Measurements from ENCODE around the gene SF3B6. TPM values are rescaled to one million over a fixed set of nuclear protein-coding genes. Genes with fewer than 3 reads are reported as not detected.

The SF3B6 gene
- total and polyA plus RNA-seq, 11 donors: 37.4 to 121 (median 58.4) TPM

- Histone ChIP-seq H3K27me3 (no peaks in the 10 kb centered on the region), H3K4me1 (peaks cover 0 to 27% (median 13%) of the 10 kb centered on the region in 12 donors), H3K27ac (peak within 1 kb of the TSS; percentile 85 to 98 (median 92)), H3K9me3 (no peaks in the 10 kb centered on the region), H3K4me3 (peak within 1 kb of the TSS; percentile 34 to 81 (median 69)), H3K36me3 (peaks cover 0 to 48% (median 35%) of the 10 kb centered on the region in 9 donors)
- intact Hi-C loops (cut with DNase I): loop anchor here in 8 of 10 donors (1.0 to 10.0 kb wide), 12 partner anchors 37 to 262 kb away; partner anchors contain the start of genes ATAD2B (in 5 of the 8), FAM228B (in 5 of the 8), PFN4 (in 5 of the 8) and FKBP1B (in 1 of the 8)
- 0 to 1% (median 0%) methylated on average over 17 to 44 of the region's 44 CpGs for WGBS, 4 donors
- TF ChIP-seq POLR2A (IDR thresholded peaks at IDR 0.05): peak in 1 of 2 donors; percentile 49
- TF ChIP-seq, protein P1, sequence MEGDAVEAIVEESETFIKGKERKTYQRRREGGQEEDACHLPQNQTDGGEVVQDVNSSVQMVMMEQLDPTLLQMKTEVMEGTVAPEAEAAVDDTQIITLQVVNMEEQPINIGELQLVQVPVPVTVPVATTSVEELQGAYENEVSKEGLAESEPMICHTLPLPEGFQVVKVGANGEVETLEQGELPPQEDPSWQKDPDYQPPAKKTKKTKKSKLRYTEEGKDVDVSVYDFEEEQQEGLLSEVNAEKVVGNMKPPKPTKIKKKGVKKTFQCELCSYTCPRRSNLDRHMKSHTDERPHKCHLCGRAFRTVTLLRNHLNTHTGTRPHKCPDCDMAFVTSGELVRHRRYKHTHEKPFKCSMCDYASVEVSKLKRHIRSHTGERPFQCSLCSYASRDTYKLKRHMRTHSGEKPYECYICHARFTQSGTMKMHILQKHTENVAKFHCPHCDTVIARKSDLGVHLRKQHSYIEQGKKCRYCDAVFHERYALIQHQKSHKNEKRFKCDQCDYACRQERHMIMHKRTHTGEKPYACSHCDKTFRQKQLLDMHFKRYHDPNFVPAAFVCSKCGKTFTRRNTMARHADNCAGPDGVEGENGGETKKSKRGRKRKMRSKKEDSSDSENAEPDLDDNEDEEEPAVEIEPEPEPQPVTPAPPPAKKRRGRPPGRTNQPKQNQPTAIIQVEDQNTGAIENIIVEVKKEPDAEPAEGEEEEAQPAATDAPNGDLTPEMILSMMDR (IDR thresholded peaks at IDR 0.05): peak; percentile 93 to 99 (median 96)
- ATAC-seq (peak; percentile 94 to 97 (median 96)), DNase-seq (peak; percentile 88 to 95 (median 91))
These were observed 8.5 kb upstream of the SF3B6 start, which contains the start of gene TP53I3 for GRCh38 chr2:24084386-24085199. Gene TP53I3, minus strand, starts transcription at chr2:24084834. Its CDS starts 508 bp downstream, at chr2:24084326.

DNA sequence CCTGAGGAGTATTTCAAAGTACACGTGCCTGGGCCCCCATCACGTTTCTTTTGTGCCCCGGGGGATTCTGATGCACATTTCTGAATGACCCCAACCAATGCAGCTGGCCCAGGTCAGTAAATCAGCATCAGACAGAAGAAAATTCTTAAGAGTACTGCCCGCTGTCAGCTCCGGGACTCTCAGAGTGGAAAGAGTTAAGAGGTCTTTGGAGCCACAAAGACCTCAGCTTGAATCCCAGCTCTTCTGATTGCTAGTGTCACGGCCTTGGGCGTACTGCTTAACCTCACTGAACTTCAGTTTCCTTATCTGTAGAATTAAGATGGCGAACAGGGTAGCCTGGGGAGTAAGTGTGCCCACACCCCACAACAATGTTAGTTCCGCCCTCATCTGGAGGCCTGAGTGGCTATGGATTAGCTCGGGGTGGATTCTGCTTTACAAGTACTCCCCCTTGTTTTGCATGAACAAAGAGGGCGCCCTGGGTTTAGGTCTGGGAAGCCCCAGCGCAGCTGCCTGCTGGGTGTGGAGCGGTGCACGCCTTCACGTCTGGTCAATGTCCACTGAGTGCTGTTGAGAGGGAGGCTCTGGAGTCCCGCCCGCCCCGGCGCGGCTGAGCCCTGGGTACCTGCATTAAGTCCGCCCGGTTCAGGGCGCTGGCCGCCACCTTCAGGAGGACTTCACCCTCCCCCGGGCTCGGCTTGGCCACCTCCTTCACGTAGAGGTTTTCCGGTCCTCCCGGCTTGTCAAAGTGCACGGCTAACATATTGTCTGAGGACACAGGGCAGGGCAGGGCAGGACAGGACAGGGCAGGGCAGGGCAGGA, 7.7 kb upstream of the SF3B6 start:
- peak; percentile 67 to 80 (median 70) for ATAC-seq
- peak in 2 of 5 donors; percentile 74 to 77 for DNase-seq
- WGBS, 4 donors: 8 to 11% (median 9%) methylated on average over 26 to 30 of the region's 30 CpGs
- no peaks in the 10 kb centered on the region for H3K9me3 ChIP-seq
- intact Hi-C loops (cut with DNase I): loop anchor here in 8 of 10 donors (1.0 to 10.0 kb wide), 11 partner anchors 36 to 261 kb away; partner anchors contain the start of genes ATAD2B (in 5 of the 8), FAM228B (in 4 of the 8), PFN4 (in 4 of the 8) and FKBP1B (in 1 of the 8)
- peaks cover 0 to 27% (median 13%) of the 10 kb centered on the region in 12 donors for H3K4me1 ChIP-seq
- no peaks in the 10 kb centered on the region for H3K27me3 ChIP-seq
- TF ChIP-seq, protein P1 (IDR thresholded peaks at IDR 0.05): no peak
- no peak for TF ChIP-seq POLR2A (IDR thresholded peaks at IDR 0.05)
- peaks cover 0 to 55% (median 40%) of the 10 kb centered on the region in 9 donors for H3K36me3 ChIP-seq
- peak overlapping the region; percentile 80 to 98 (median 92) for H3K27ac ChIP-seq
- H3K4me3 ChIP-seq: peak overlapping the region; percentile 34 to 81 (median 69)

GRCh38 chr2:24082787-24083566, 6.9 kb upstream of the SF3B6 start:
- Histone ChIP-seq H3K9me3 (no peaks in the 10 kb centered on the region), H3K4me1 (peaks cover 0 to 28% (median 13%) of the 10 kb centered on the region in 12 donors), H3K36me3 (peaks cover 0 to 47% (median 40%) of the 10 kb centered on the region in 9 donors), H3K27me3 (no peaks in the 10 kb centered on the region), H3K27ac (peak overlapping the region in 11 of 12 donors; percentile 85 to 98 (median 92)), H3K4me3 (peak overlapping the region in 9 of 12 donors; percentile 53 to 81 (median 73))
- 81 to 89% (median 83%) methylated on average over 4 to 8 of the region's 8 CpGs for WGBS, 4 donors
- DNase-seq (no peak), ATAC-seq (no peak)
- TF ChIP-seq POLR2A (IDR thresholded peaks at IDR 0.05): no peak
- TF ChIP-seq, protein P1 (IDR thresholded peaks at IDR 0.05): no peak
- intact Hi-C loops (cut with DNase I): loop anchor here in 7 of 10 donors (5.0 to 10.0 kb wide), 7 partner anchors 36 to 258 kb away; partner anchors contain the start of genes ATAD2B (in 3 of the 7), FKBP1B (in 1 of the 7) and WDCP (in 1 of the 7)
